ENCODE results near the gene REN.

GRCh38 chr1:204172404-204173029, 6.4 kb upstream of the REN start:
- no peak for TF ChIP-seq CTCF (IDR thresholded peaks at IDR 0.05)
- TF ChIP-seq ZFX (IDR thresholded peaks at IDR 0.05; ENCODE audit: borderline replicate concordance): no peak

Measured in 22Rv1 (cell line).